GM10266 (cell line): ENCODE measurements around the gene CCDC160.

Source experiments
- DNase-seq: peaks from one replicate; pipeline ENCODE4 v3.0.0; 2012; ENCODE audit errors: extremely low spot score
- CTCF ChIP-seq: IDR thresholded peaks from 2 replicates; pipeline ENCODE4 v1.5.1; 2012; ENCODE audit warnings: mild to moderate bottlenecking, low read depth; ENCODE audit not compliant: control insufficient read depth, insufficient read depth; ENCODE audit errors: missing control alignments

CCDC160 gene

GRCh38 chrX:134239016-134239415 lies 2.0 kb downstream of the CCDC160 start:
- no peak for TF ChIP-seq CTCF
- DNase-seq: no peak

- DNase-seq: no peak
- no peak for TF ChIP-seq CTCF
Observed at GRCh38 chrX:134240209-134240608, 3.2 kb downstream of the CCDC160 start.

GRCh38 chrX:134241960-134242619 lies 5.1 kb downstream of the CCDC160 start:
- no peak for TF ChIP-seq CTCF
- DNase-seq: no peak

GRCh38 chrX:134244043-134244442 lies 7.1 kb downstream of the CCDC160 start:
- TF ChIP-seq CTCF: no peak
- DNase-seq: no peak

- TF ChIP-seq CTCF: peak; percentile 17
- no peak for DNase-seq
Observed at GRCh38 chrX:134246282-134246681, 9.3 kb downstream of the CCDC160 start.

GRCh38 chrX:134247492-134247891 lies 10.5 kb downstream of the CCDC160 start:
- no peak for DNase-seq
- no peak for TF ChIP-seq CTCF

- TF ChIP-seq CTCF: no peak
- no peak for DNase-seq
Observed at GRCh38 chrX:134249241-134249640, 12.3 kb downstream of the CCDC160 start.
